Stomach (tissue), 9 donors: ENCODE measurements around the gene ZNF638. TPM values are rescaled to one million over a fixed set of nuclear protein-coding genes. Genes with fewer than 3 reads are reported as not detected.

Experiments
- DNase-seq, 2 donors: peaks; one replicate each; pipeline versions ENCODE4 v3.0.0 to v3.0.0-alpha.2; 2013 to 2019
- H3K27ac ChIP-seq, 5 donors: fragments of 200-600 bp in 4 of 5; sonication (generic) in 4 of 5; one replicate each; pipeline ENCODE4 v1.5.1; 2013 to 2019; ENCODE audit warnings: mild to moderate bottlenecking in 1 of 5, moderate library complexity in 1 of 5
- H3K27me3 ChIP-seq, 3 donors: fragments of 200-600 bp; sonication (generic); one replicate each; pipeline ENCODE4 v1.5.1; 2017 to 2019; ENCODE audit warnings: mixed run types in 1 of 3
- H3K36me3 ChIP-seq, 4 donors: fragments of 200-600 bp; sonication (generic); 1 replicate in 3 of 4; 2 replicates in 1 of 4; pipeline ENCODE4 v1.5.1; 2016 to 2019
- H3K4me1 ChIP-seq, 4 donors: fragments of 200-600 bp; sonication (generic); one replicate each; pipeline ENCODE4 v1.5.1; 2016 to 2019
- H3K4me3 ChIP-seq, 4 donors: fragments of 200-600 bp; sonication (generic) in 3 of 4; one replicate each; pipeline ENCODE4 v1.5.1; 2016 to 2019; ENCODE audit warnings: mild to moderate bottlenecking in 1 of 4
- H3K9me3 ChIP-seq, 4 donors: fragments of 200-600 bp; sonication (generic); one replicate each; pipeline ENCODE4 v1.5.1; 2016 to 2019
- CTCF ChIP-seq, 7 experiments: fragments of 450-650 bp in 4 of 7; fragments of 200-600 bp in 3 of 7; sonication (generic) in 3 of 7; IDR thresholded peaks; one replicate each; pipeline ENCODE4 v1.5.1; 2016 to 2019; ENCODE audit warnings: antibody characterized with exemption in 7 of 7, control low read depth in 2 of 7, mild to moderate bottlenecking in 1 of 7
- EP300 ChIP-seq: sonication (generic); formaldehyde crosslinking; IDR thresholded peaks from one replicate; pipeline ENCODE4 v1.6.1; 2017; ENCODE audit warnings: antibody characterized with exemption
- POLR2A ChIP-seq, 4 donors: fragments of 450-650 bp; IDR thresholded peaks; one replicate each; pipeline ENCODE4 v1.6.1; 2016; ENCODE audit warnings: antibody characterized with exemption in 4 of 4, control low read depth in 2 of 4, mild to moderate bottlenecking in 1 of 4, moderate library complexity in 1 of 4
- POLR2AphosphoS5 ChIP-seq, 3 donors: sonication (generic); formaldehyde crosslinking; IDR thresholded peaks; one replicate each; pipeline ENCODE4 v1.6.1; 2016; ENCODE audit warnings: antibody characterized with exemption in 3 of 3
- WGBS, 5 donors: extraction: QIAGEN DNeasy Blood & Tissue Kit in 3 of 5; methylation state at CpG; one replicate each; pipeline versions ENCODE4 v1.1.5 to v1.1.7; 2013 to 2018; 5-methylcytosine and 5-hydroxymethylcytosine counted together
- intact Hi-C: fragments of 100-400 bp; cut with DNase I; formaldehyde crosslinking; loops from one replicate; pipeline ENCODE4 v1.15.1; 2023; ENCODE audit warnings: low total_unique reads
- polyA plus RNA-seq, 3 donors: library from polyadenylated mRNA; stranded (reverse); fragments of 200-250 nt; gene quantifications; one replicate each; pipeline ENCODE4 v1.2.3, GENCODE V29; 2013
- total RNA-seq, 5 donors: library from RNA; depleted of rRNA; stranded (reverse); fragments of >200 nt; gene quantifications; one replicate each; pipeline versions ENCODE4 v1.1.0 to v1.2.3, GENCODE V29; 2014 to 2016
- donor health status: healthy with polysubstance abuse.
- donor health status: Bipolar disorder and iron deficiency.
- donor health status: healthy.

The ZNF638 gene
- total and polyA plus RNA-seq, 8 donors, result 55.2 to 411 (median 127) TPM

- H3K9me3 ChIP-seq, result no peaks in the 10 kb centered on the region
- H3K4me1 ChIP-seq, result peaks cover 0 to 13% (median 3%) of the 10 kb centered on the region in 4 donors
- DNase-seq, result peak in 1 of 2 donors; percentile 34
- H3K4me3 ChIP-seq, result peak overlapping the region; percentile 20 to 35 (median 28)
- H3K27me3 ChIP-seq, result no peaks in the 10 kb centered on the region
- TF ChIP-seq POLR2AphosphoS5 (IDR thresholded peaks at IDR 0.05) (no peak), CTCF (IDR thresholded peaks at IDR 0.05) (no peak), EP300 (no peak), POLR2A (IDR thresholded peaks at IDR 0.05) (no peak)
- intact Hi-C loops, result no loop called here
- H3K27ac ChIP-seq, result peak overlapping the region in 3 of 5 donors; percentile 0 to 56 (median 48)
- peaks cover 0 to 12% (median 1%) of the 10 kb centered on the region in 4 donors for H3K36me3 ChIP-seq
- WGBS, 5 donors, result 8 to 31% (median 20%) methylated on average over 6 to 8 of the region's 16 CpGs
Measured at GRCh38 chr2:71417300-71418202, 86.0 kb downstream of the ZNF638 start.

GRCh38 chr2:71419145-71419544, 87.6 kb downstream of the ZNF638 start:
- intact Hi-C loops, result no loop called here
- WGBS, 5 donors, result 84 to 89% (median 87%) methylated on average over 4 of the region's 4 CpGs
- Histone ChIP-seq H3K27ac (no peak overlapping the region), H3K4me3 (no peak overlapping the region), H3K27me3 (no peaks in the 10 kb centered on the region), H3K36me3 (peaks cover 0 to 27% (median 17%) of the 10 kb centered on the region in 4 donors), H3K4me1 (peaks cover 0 to 23% (median 3%) of the 10 kb centered on the region in 4 donors), H3K9me3 (no peaks in the 10 kb centered on the region)
- no peak for TF ChIP-seq POLR2A (IDR thresholded peaks at IDR 0.05)
- TF ChIP-seq CTCF (IDR thresholded peaks at IDR 0.05), result no peak
- no peak for TF ChIP-seq POLR2AphosphoS5 (IDR thresholded peaks at IDR 0.05)
- TF ChIP-seq EP300, result no peak
- DNase-seq, result no peak

- Histone ChIP-seq H3K36me3 (peaks cover 3 to 36% (median 21%) of the 10 kb centered on the region in 4 donors), H3K4me3 (no peak overlapping the region), H3K9me3 (no peaks in the 10 kb centered on the region), H3K27me3 (no peaks in the 10 kb centered on the region), H3K4me1 (peaks cover 0 to 23% (median 3%) of the 10 kb centered on the region in 4 donors), H3K27ac (no peak overlapping the region)
- no peak for TF ChIP-seq POLR2AphosphoS5 (IDR thresholded peaks at IDR 0.05)
- TF ChIP-seq EP300, result no peak
- TF ChIP-seq POLR2A (IDR thresholded peaks at IDR 0.05), result no peak
- no peak for TF ChIP-seq CTCF (IDR thresholded peaks at IDR 0.05)
- no peak for DNase-seq
- WGBS, 5 donors, result 50 to 68% (median 56%) methylated on average over 1 of the region's 1 CpG
- intact Hi-C loops, result no loop called here
Measured at GRCh38 chr2:71419976-71420375, 88.4 kb downstream of the ZNF638 start.

GRCh38 chr2:71422786-71423185, 91.2 kb downstream of the ZNF638 start:
- peak in 1 of 2 donors; percentile 2 for DNase-seq
- Histone ChIP-seq H3K4me3 (no peak overlapping the region), H3K27me3 (no peaks in the 10 kb centered on the region), H3K36me3 (peaks cover 21 to 64% (median 48%) of the 10 kb centered on the region in 4 donors), H3K4me1 (peaks cover 0 to 18% (median under 1%) of the 10 kb centered on the region in 4 donors), H3K27ac (no peak overlapping the region), H3K9me3 (no peaks in the 10 kb centered on the region)
- no peak for TF ChIP-seq EP300
- 85 to 92% (median 89%) methylated on average over 2 of the region's 2 CpGs for WGBS, 5 donors
- intact Hi-C loops, result no loop called here
